ENCODE measurements around the gene ELMOD2.

The ELMOD2 gene

DNA sequence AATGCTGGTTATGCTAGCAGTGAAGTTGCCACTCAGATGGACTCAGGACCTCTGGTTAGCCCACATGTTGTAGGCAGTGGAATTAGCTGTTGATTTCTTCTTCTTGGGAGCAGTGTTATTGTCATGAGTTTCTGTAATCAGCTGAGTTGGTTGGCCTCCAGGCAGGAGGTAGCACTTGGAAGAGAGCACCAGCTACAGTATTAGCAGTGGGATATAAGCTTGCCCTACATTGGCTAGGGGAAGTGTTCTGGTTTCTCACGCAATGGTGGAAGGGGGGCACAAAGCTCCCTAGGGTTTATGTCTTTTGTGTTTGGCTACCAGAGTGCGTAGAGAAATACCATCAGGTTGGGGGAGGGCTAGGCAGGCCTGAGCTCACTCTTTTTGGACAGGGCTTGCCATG is 78.7 kb downstream of the ELMOD2 start:
- ATAC-seq, result no peak
- TF ChIP-seq RARB (CRISPR knock-in tag; IDR thresholded peaks at IDR 0.05), result no peak
- TF ChIP-seq CSDC2 (CRISPR knock-in tag; IDR thresholded peaks at IDR 0.05), result no peak
- TF ChIP-seq TOX (CRISPR knock-in tag; IDR thresholded peaks at IDR 0.05; ENCODE audit: borderline replicate concordance), result no peak
- TF ChIP-seq ZNF565 (CRISPR knock-in tag; conservative IDR thresholded peaks at IDR 0.05; ENCODE audit: low read depth), result no peak
- no peak for TF ChIP-seq ZC3H10 (CRISPR knock-in tag; IDR thresholded peaks at IDR 0.05)
- TF ChIP-seq GLIS3 (CRISPR knock-in tag; IDR thresholded peaks at IDR 0.05), result no peak

GRCh38 chr4:140603286-140603685 is 79.3 kb downstream of the ELMOD2 start:
- TF ChIP-seq POU6F1 (CRISPR knock-in tag; IDR thresholded peaks at IDR 0.05; ENCODE audit: borderline replicate concordance, low read depth) (no peak), CSRNP3 (CRISPR knock-in tag; IDR thresholded peaks at IDR 0.05) (no peak), ZNF8 (CRISPR knock-in tag; IDR thresholded peaks at IDR 0.05) (no peak), CSDC2 (CRISPR knock-in tag; IDR thresholded peaks at IDR 0.05) (no peak)
- no peak for ATAC-seq
